Upper lobe of left lung (tissue), 6 donors: Measurements from ENCODE around the gene NAT14. TPM values are rescaled to one million over a fixed set of nuclear protein-coding genes. Genes with fewer than 3 reads are reported as not detected.

Experiments
- ATAC-seq, 2 donors: fragments of 200-7000 bp; cut with Tn5 transposase; one replicate each; pipeline ENCODE4 v1.9.1; 2022; ENCODE audit warnings: mild to moderate bottlenecking in 2 of 2, moderate library complexity in 2 of 2; ENCODE audit not compliant: low FRiP score in 2 of 2
- DNase-seq, 2 donors: peaks; one replicate each; pipeline ENCODE4 v3.0.0-alpha.2; 2019 to 2020
- H3K27ac ChIP-seq, 4 donors: fragments of 200-600 bp; sonication (generic); one replicate each; pipeline ENCODE4 v1.5.1; 2016 to 2019
- H3K27me3 ChIP-seq, 4 donors: fragments of 200-600 bp; sonication (generic); one replicate each; pipeline ENCODE4 v1.5.1; 2017 to 2019
- H3K36me3 ChIP-seq, 4 donors: fragments of 200-600 bp; sonication (generic); one replicate each; pipeline ENCODE4 v1.5.1; 2016 to 2019
- H3K4me1 ChIP-seq, 4 donors: fragments of 200-600 bp; sonication (generic); one replicate each; pipeline ENCODE4 v1.5.1; 2018 to 2019
- H3K4me3 ChIP-seq, 4 donors: fragments of 200-600 bp; sonication (generic); one replicate each; pipeline ENCODE4 v1.5.1; 2017 to 2019; ENCODE audit warnings: mild to moderate bottlenecking in 2 of 4, moderate library complexity in 1 of 4
- H3K9me3 ChIP-seq, 4 donors: fragments of 200-600 bp; sonication (generic); one replicate each; pipeline ENCODE4 v1.5.1; 2018 to 2019
- EP300 ChIP-seq, 4 donors: sonication (generic); formaldehyde crosslinking; IDR thresholded peaks; one replicate each; pipeline ENCODE4 v1.5.1; 2017; ENCODE audit warnings: antibody characterized with exemption in 4 of 4, control low read depth in 2 of 4
- POLR2A ChIP-seq, 4 donors: fragments of 450-650 bp; IDR thresholded peaks; one replicate each; pipeline ENCODE4 v1.5.1; 2016 to 2017; ENCODE audit warnings: antibody characterized with exemption in 4 of 4, mild to moderate bottlenecking in 2 of 4
- POLR2AphosphoS5 ChIP-seq, 2 donors: sonication (generic); formaldehyde crosslinking; IDR thresholded peaks; one replicate each; pipeline ENCODE4 v1.5.1; 2017; ENCODE audit warnings: antibody characterized with exemption in 2 of 2
- WGBS, 2 donors: methylation state at CpG; one replicate each; pipeline ENCODE4 v1.1.5; 2017 to 2018; 5-methylcytosine and 5-hydroxymethylcytosine counted together
- total RNA-seq, 6 donors: library from RNA; depleted of rRNA in 4 of 6; stranded (reverse); fragments of >200 nt in 4 of 6; gene quantifications; one replicate each; pipeline versions ENCODE4 v1.1.0 to v1.2.1, GENCODE V29; 2016 to 2021
- TF ChIP-seq, protein P1 (sequence below), 6 experiments: fragments of 450-650 bp in 4 of 6; fragments of 200-600 bp in 2 of 6; sonication (generic) in 2 of 6; IDR thresholded peaks; one replicate each; pipeline ENCODE4 v1.5.1; 2016 to 2019; ENCODE audit warnings: antibody characterized with exemption in 6 of 6
- donor health status: DM: no; HTN: no; CAD: no; lungs with moderate emphysema.
- donor health status: DM: no; HTN: yes; CAD: no; lungs with severe emphysema.

Gene NAT14
- total RNA-seq, 6 donors from 2014 or later = 13.1 to 19.2 (median 16.3) TPM

DNA sequence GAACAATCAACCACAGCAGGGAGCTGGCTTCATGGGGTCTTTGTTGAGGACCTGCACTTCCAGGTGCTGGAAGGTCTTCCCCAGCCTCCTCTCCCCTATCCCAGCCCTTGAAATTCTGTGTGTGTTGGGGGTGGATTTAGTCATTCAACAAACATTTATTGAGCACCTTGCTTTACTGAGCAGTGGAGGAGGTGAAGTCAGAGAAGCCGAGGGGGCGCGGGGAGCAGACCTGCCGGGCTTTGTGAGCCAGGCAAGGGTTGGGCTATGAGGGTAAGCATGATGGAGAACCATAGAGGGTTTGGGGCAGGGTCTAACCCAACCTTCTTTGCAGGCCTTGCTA is 17.0 kb upstream of the NAT14 start:
- no peak overlapping the region for H3K27ac ChIP-seq
- H3K9me3 ChIP-seq = no peaks in the 10 kb centered on the region
- H3K27me3 ChIP-seq = no peaks in the 10 kb centered on the region
- WGBS, 2 donors = 6% methylated on average over 4 of the region's 4 CpGs; no CpG with 5 or more reads in 1 of the 2 donors
- no peak for TF ChIP-seq POLR2A (IDR thresholded peaks at IDR 0.05)
- no peak for TF ChIP-seq POLR2AphosphoS5 (IDR thresholded peaks at IDR 0.05)
- TF ChIP-seq, protein P1, sequence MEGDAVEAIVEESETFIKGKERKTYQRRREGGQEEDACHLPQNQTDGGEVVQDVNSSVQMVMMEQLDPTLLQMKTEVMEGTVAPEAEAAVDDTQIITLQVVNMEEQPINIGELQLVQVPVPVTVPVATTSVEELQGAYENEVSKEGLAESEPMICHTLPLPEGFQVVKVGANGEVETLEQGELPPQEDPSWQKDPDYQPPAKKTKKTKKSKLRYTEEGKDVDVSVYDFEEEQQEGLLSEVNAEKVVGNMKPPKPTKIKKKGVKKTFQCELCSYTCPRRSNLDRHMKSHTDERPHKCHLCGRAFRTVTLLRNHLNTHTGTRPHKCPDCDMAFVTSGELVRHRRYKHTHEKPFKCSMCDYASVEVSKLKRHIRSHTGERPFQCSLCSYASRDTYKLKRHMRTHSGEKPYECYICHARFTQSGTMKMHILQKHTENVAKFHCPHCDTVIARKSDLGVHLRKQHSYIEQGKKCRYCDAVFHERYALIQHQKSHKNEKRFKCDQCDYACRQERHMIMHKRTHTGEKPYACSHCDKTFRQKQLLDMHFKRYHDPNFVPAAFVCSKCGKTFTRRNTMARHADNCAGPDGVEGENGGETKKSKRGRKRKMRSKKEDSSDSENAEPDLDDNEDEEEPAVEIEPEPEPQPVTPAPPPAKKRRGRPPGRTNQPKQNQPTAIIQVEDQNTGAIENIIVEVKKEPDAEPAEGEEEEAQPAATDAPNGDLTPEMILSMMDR (IDR thresholded peaks at IDR 0.05) = no peak
- no peak for TF ChIP-seq EP300 (IDR thresholded peaks at IDR 0.05)
- H3K4me1 ChIP-seq = peaks cover 6 to 11% (median 9%) of the 10 kb centered on the region in 4 donors
- no peak for ATAC-seq
- no peak for DNase-seq
- H3K4me3 ChIP-seq = no peak overlapping the region
- no peaks in the 10 kb centered on the region for H3K36me3 ChIP-seq

DNA sequence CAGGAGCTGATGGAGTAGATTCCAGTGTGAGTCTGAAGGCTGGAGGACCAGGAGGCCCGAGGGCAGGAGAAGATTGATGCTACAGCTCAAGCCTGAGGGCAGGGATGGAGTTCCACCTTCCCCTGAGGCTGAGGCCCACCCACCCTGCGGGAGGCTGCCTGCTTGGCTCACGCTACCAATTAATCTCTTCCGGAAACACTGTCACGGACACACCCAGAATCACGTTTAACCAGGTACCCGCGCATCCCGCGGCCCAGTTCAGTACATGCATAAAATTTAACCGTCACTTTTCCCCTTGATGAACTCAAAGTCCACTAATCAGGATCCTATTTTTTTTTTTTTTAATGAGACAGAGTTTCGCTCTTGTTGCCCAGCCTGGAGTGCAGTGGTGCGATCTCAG is 13.7 kb upstream of the NAT14 start:
- peaks cover 13 to 18% (median 15%) of the 10 kb centered on the region in 4 donors for H3K4me1 ChIP-seq
- WGBS, 2 donors = 85 to 87% methylated on average over 13 of the region's 13 CpGs
- no peaks in the 10 kb centered on the region for H3K27me3 ChIP-seq
- DNase-seq = peak in 1 of 2 donors; percentile 22
- H3K36me3 ChIP-seq = no peaks in the 10 kb centered on the region
- no peaks in the 10 kb centered on the region for H3K9me3 ChIP-seq
- no peak overlapping the region for H3K4me3 ChIP-seq
- no peak overlapping the region for H3K27ac ChIP-seq
- no peak for TF ChIP-seq POLR2A (IDR thresholded peaks at IDR 0.05)
- no peak for TF ChIP-seq EP300 (IDR thresholded peaks at IDR 0.05)
- TF ChIP-seq, protein P1 (IDR thresholded peaks at IDR 0.05) = no peak
- no peak for TF ChIP-seq POLR2AphosphoS5 (IDR thresholded peaks at IDR 0.05)
- no peak for ATAC-seq

DNA sequence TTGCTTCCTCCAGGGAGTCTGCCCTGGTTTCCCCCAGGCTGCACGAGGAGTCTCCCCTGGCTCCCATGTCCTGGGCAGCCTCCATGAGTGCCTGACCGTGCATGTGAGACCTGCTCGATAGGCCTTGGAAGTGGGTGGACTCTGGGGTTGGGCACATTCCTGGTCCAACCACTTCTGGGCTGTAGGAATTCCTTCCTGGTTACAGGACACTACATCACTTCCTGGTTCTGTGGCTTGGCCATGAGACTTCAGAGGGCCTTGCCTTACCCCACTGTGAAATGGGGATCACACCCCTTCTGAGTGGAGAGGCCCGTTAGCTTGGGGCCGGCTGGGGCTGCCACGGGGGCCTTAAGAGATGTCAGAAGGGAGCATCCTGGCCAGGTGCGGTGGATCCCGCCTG is 12.5 kb upstream of the NAT14 start:
- H3K4me3 ChIP-seq = no peak overlapping the region
- no peak for TF ChIP-seq POLR2A (IDR thresholded peaks at IDR 0.05)
- no peak for TF ChIP-seq EP300 (IDR thresholded peaks at IDR 0.05)
- TF ChIP-seq POLR2AphosphoS5 (IDR thresholded peaks at IDR 0.05) = peak in 1 of 2 donors; percentile 30
- TF ChIP-seq, protein P1 (IDR thresholded peaks at IDR 0.05) = no peak
- ATAC-seq (peak in 1 of 2 donors; percentile 45), DNase-seq (peak; percentile 60 to 69)
- no peaks in the 10 kb centered on the region for H3K9me3 ChIP-seq
- H3K27ac ChIP-seq = no peak overlapping the region
- 70 to 88% methylated on average over 2 to 5 of the region's 8 CpGs for WGBS, 2 donors
- no peaks in the 10 kb centered on the region for H3K36me3 ChIP-seq
- no peaks in the 10 kb centered on the region for H3K27me3 ChIP-seq
- peaks cover 15 to 21% (median 17%) of the 10 kb centered on the region in 4 donors for H3K4me1 ChIP-seq

DNA sequence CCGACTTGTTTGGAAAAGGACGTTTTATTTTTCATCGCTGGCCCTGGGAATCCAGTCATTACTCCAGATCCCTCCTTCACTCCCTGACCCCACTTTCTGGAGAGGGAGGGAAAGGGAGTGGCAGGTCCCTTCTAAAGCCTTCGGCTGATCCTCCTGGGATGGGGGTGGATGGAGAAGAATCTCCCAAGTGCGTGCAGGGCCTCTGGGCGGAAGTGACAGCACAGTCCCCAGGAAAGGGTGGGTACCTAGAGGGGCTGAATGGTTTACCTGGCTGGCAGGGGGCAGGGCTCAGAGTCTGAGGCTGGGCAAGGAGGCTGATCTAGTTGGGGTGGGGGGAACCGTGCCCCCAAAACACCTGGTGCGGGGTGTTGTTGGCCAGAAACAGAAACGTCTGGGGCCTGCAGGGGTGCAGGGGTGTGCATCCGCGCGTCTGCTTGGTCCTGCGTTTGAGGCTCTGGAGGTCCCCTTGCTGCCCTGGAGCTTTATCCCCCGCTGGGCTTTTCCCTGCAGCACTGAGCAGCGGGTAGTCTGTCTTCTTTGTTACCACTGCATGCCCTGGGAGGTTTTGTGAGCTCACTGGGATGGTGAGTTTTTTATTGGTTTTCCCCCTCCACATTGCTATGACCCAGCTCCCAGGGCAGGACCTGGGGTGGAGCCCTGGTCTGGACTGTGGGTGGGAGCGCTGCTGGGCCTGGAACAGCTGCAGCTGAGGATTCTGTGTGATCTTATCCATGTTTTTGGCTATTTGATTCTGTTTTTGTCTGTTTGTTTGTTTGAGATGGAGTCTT is 11.6 kb upstream of the NAT14 start:
- Histone ChIP-seq H3K27ac (no peak overlapping the region), H3K27me3 (no peaks in the 10 kb centered on the region), H3K9me3 (no peaks in the 10 kb centered on the region), H3K36me3 (no peaks in the 10 kb centered on the region), H3K4me1 (peaks cover 15 to 23% (median 19%) of the 10 kb centered on the region in 4 donors), H3K4me3 (no peak overlapping the region)
- DNase-seq (peak in 1 of 2 donors; percentile 22), ATAC-seq (peak in 1 of 2 donors; percentile 26)
- WGBS, 2 donors = 78 to 80% methylated on average over 13 to 16 of the region's 16 CpGs
- TF ChIP-seq EP300 (IDR thresholded peaks at IDR 0.05) = no peak
- TF ChIP-seq, protein P1 (IDR thresholded peaks at IDR 0.05) = no peak
- TF ChIP-seq POLR2A (IDR thresholded peaks at IDR 0.05) = no peak
- TF ChIP-seq POLR2AphosphoS5 (IDR thresholded peaks at IDR 0.05) = no peak
